ENCODE results near the gene GLI1.

DNA sequence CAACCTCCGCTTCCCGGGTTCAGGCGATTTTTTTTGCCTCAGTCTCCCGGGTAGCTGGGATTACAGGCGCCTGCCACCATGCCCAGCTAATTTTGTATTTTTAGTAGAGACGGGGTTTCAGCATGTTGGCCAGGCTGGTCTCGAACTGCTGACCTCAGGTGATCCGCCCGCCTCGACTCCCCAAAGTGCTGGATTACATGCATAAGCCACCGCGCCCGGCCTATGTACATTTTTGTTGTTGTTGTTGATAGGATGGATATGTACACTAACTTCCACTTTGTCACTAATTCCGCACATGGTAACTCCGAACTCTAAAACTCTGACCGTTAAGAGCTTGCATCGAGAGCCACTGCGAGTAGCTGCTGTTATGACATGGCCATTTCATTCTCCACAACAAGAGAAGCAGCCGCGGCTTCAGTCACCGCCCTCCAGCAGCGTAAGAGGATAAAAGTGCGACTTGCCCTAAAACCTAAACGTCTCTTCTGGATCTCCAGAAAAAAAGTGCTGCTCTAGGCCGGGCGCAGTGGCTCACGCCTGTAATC, 27.5 kb downstream of the GLI1 start:
- TF ChIP-seq ZFP30 (CRISPR knock-in tag; IDR thresholded peaks at IDR 0.05) (no peak), ZFP3 (CRISPR knock-in tag; IDR thresholded peaks at IDR 0.05) (no peak), GLIS3 (CRISPR knock-in tag; IDR thresholded peaks at IDR 0.05) (no peak)
- TF ChIP-seq, protein P1, sequence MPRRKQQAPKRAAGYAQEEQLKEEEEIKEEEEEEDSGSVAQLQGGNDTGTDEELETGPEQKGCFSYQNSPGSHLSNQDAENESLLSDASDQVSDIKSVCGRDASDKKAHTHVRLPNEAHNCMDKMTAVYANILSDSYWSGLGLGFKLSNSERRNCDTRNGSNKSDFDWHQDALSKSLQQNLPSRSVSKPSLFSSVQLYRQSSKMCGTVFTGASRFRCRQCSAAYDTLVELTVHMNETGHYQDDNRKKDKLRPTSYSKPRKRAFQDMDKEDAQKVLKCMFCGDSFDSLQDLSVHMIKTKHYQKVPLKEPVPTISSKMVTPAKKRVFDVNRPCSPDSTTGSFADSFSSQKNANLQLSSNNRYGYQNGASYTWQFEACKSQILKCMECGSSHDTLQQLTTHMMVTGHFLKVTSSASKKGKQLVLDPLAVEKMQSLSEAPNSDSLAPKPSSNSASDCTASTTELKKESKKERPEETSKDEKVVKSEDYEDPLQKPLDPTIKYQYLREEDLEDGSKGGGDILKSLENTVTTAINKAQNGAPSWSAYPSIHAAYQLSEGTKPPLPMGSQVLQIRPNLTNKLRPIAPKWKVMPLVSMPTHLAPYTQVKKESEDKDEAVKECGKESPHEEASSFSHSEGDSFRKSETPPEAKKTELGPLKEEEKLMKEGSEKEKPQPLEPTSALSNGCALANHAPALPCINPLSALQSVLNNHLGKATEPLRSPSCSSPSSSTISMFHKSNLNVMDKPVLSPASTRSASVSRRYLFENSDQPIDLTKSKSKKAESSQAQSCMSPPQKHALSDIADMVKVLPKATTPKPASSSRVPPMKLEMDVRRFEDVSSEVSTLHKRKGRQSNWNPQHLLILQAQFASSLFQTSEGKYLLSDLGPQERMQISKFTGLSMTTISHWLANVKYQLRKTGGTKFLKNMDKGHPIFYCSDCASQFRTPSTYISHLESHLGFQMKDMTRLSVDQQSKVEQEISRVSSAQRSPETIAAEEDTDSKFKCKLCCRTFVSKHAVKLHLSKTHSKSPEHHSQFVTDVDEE (CRISPR knock-in tag; IDR thresholded peaks at IDR 0.05): no peak
- TF ChIP-seq, protein P2, sequence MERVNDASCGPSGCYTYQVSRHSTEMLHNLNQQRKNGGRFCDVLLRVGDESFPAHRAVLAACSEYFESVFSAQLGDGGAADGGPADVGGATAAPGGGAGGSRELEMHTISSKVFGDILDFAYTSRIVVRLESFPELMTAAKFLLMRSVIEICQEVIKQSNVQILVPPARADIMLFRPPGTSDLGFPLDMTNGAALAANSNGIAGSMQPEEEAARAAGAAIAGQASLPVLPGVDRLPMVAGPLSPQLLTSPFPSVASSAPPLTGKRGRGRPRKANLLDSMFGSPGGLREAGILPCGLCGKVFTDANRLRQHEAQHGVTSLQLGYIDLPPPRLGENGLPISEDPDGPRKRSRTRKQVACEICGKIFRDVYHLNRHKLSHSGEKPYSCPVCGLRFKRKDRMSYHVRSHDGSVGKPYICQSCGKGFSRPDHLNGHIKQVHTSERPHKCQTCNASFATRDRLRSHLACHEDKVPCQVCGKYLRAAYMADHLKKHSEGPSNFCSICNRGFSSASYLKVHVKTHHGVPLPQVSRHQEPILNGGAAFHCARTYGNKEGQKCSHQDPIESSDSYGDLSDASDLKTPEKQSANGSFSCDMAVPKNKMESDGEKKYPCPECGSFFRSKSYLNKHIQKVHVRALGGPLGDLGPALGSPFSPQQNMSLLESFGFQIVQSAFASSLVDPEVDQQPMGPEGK (CRISPR knock-in tag; IDR thresholded peaks at IDR 0.05; ENCODE audit: borderline replicate concordance): no peak
- TF ChIP-seq, protein P3, sequence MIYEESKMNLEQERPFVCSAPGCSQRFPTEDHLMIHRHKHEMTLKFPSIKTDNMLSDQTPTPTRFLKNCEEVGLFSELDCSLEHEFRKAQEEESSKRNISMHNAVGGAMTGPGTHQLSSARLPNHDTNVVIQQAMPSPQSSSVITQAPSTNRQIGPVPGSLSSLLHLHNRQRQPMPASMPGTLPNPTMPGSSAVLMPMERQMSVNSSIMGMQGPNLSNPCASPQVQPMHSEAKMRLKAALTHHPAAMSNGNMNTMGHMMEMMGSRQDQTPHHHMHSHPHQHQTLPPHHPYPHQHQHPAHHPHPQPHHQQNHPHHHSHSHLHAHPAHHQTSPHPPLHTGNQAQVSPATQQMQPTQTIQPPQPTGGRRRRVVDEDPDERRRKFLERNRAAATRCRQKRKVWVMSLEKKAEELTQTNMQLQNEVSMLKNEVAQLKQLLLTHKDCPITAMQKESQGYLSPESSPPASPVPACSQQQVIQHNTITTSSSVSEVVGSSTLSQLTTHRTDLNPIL (CRISPR knock-in tag; IDR thresholded peaks at IDR 0.05; ENCODE audit: low read depth): no peak

All from SK-N-SH treated with all-trans-retinoic acid at 6 μM for 48 hours (cell line).